ENCODE measurements around the gene ETDC. TPM values are rescaled to one million over a fixed set of nuclear protein-coding genes. Genes with fewer than 3 reads are reported as not detected.

Gene ETDC
- total RNA-seq, 1 experiment from 2014 or later, result not detected

DNA sequence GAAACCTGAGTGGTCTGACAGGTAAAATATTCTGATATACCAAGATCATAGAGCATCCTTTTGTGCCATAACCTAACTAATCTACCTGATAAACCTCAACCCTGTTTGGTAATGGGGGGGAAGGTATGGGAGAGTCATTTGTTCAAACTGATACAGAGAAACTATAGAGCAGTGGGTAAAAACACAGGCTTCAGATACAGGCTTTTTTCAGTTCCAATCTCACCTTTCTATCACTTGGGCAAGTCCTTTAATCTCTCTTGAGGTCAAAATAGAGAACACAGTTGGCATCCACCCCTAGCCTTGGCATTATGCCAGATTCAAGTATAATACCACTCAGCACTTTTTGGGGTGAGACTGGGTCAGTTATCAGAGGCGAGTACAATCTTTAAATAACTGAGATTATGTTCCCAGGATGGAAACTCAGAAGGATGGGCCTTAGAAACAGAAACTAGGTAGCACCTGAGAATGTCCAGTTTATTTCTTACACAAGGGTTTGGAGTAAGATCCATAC is 880 bp upstream of the ETDC start:
- no peak overlapping the region for H3K27ac Mint-ChIP-seq
- no peaks in the 10 kb centered on the region for H3K27me3 Mint-ChIP-seq (ENCODE audit: low read depth)
- no peak overlapping the region for H4K5ac ChIP-seq (ENCODE audit: insufficient read length, low read depth, low read length)
- no peaks in the 10 kb centered on the region for H3K4me1 ChIP-seq (ENCODE audit: insufficient read depth, low read length)
- no peak overlapping the region for H2BK5ac ChIP-seq (ENCODE audit: insufficient read length, low read length)
- H3K27me3 ChIP-seq (ENCODE audit: insufficient read depth, low read length), result no peaks in the 10 kb centered on the region
- H3K18ac ChIP-seq (ENCODE audit: insufficient read length, low read depth, low read length), result no peak overlapping the region
- H2BK120ac ChIP-seq (ENCODE audit: low read depth, low read length, poor library complexity, severe bottlenecking), result no peak overlapping the region
- H3K23ac ChIP-seq (ENCODE audit: insufficient read length, low read depth, low read length), result no peak overlapping the region
- no peak overlapping the region for H3T11ph ChIP-seq (ENCODE audit: low read length)
- TF ChIP-seq, protein P1, sequence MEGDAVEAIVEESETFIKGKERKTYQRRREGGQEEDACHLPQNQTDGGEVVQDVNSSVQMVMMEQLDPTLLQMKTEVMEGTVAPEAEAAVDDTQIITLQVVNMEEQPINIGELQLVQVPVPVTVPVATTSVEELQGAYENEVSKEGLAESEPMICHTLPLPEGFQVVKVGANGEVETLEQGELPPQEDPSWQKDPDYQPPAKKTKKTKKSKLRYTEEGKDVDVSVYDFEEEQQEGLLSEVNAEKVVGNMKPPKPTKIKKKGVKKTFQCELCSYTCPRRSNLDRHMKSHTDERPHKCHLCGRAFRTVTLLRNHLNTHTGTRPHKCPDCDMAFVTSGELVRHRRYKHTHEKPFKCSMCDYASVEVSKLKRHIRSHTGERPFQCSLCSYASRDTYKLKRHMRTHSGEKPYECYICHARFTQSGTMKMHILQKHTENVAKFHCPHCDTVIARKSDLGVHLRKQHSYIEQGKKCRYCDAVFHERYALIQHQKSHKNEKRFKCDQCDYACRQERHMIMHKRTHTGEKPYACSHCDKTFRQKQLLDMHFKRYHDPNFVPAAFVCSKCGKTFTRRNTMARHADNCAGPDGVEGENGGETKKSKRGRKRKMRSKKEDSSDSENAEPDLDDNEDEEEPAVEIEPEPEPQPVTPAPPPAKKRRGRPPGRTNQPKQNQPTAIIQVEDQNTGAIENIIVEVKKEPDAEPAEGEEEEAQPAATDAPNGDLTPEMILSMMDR (conservative IDR thresholded peaks at IDR 0.05), result no peak
- no peak overlapping the region for H2AFZ ChIP-seq (ENCODE audit: low read length)
- H3K23me2 ChIP-seq (ENCODE audit: insufficient read length, low read depth, low read length, poor library complexity, severe bottlenecking), result no peaks in the 10 kb centered on the region
- H3K4me1 Mint-ChIP-seq, result peaks cover 26 to 29% of the 10 kb centered on the region in 2 experiments
- H3K9me3 Mint-ChIP-seq, result peaks cover 66 to 74% of the 10 kb centered on the region in 2 experiments
- no peak overlapping the region for H3K4ac ChIP-seq (ENCODE audit: low read depth, low read length)
- H3K56ac ChIP-seq (ENCODE audit: insufficient read length, low read depth, low read length), result no peak overlapping the region
- no CpG with 5 or more reads among the region's 1 CpG for WGBS (ENCODE audit: extremely low coverage, insufficient read length, low lambda C conversion rate)
- H2AK5ac ChIP-seq (ENCODE audit: insufficient read length, low read length), result no peak overlapping the region
- H3K14ac ChIP-seq (ENCODE audit: insufficient read depth, low read length), result no peak overlapping the region
- H3K4me2 ChIP-seq (ENCODE audit: insufficient read depth, insufficient read length, low read length), result no peak overlapping the region
- H3K27ac ChIP-seq (ENCODE audit: insufficient read length, low read depth, low read length), result no peak overlapping the region
- H4K8ac ChIP-seq (replicated peaks; ENCODE audit: insufficient read length, low read depth, low read length), result no peak overlapping the region
- no peak overlapping the region for H3K9ac ChIP-seq (ENCODE audit: extremely low read depth, insufficient read length, low read length)
- H3K79me2 ChIP-seq (ENCODE audit: insufficient read depth, low read length), result no peaks in the 10 kb centered on the region
- no peak overlapping the region for H2BK12ac ChIP-seq (ENCODE audit: insufficient read length, low read depth, low read length)
- no peak overlapping the region for H3K4me3 Mint-ChIP-seq
- no peak overlapping the region for H2BK20ac ChIP-seq (ENCODE audit: low read depth, low read length, poor library complexity, severe bottlenecking)
- no peaks in the 10 kb centered on the region for H3K79me1 ChIP-seq (ENCODE audit: insufficient read depth, low read depth, low read length, poor library complexity, severe bottlenecking)
- no peak for DNase-seq
- no peak overlapping the region for H2BK15ac ChIP-seq (ENCODE audit: low read depth, low read length)
- no peaks in the 10 kb centered on the region for H4K20me1 ChIP-seq (ENCODE audit: control insufficient read depth, insufficient read depth, insufficient read length)
- H3K9me3 ChIP-seq (ENCODE audit: control insufficient read depth, low read depth, low read length), result peaks cover 45% of the 10 kb centered on the region
- H4K91ac ChIP-seq (ENCODE audit: insufficient read length, low read depth, low read length), result no peak overlapping the region
- peaks cover 0 to 10% (median 6%) of the 10 kb centered on the region in 3 experiments; a peak in 4 of 7 replicates for H3K36me3 Mint-ChIP-seq (ENCODE audit: insufficient read depth in 1 of 3, low read depth in 3 of 3)

Measured in H9 (cell line).